Gastroesophageal sphincter (tissue), 4 donors: ENCODE results near the gene RPIA. TPM values are rescaled to one million over a fixed set of nuclear protein-coding genes. Genes with fewer than 3 reads are reported as not detected.

ENCODE experiments used
- ATAC-seq: fragments of 150-250 bp; one replicate; pipeline ENCODE4 v1.9.1; 2016; ENCODE audit warnings: mild to moderate bottlenecking, moderate library complexity
- H3K27ac ChIP-seq, 4 donors: fragments of 200-600 bp; sonication (generic) in 3 of 4; 1 replicate in 3 of 4; 2 replicates in 1 of 4; pipeline ENCODE4 v1.5.1; 2016 to 2019
- H3K27me3 ChIP-seq: fragments of 200-600 bp; sonication (generic); one replicate; pipeline ENCODE4 v1.5.1; 2019
- H3K36me3 ChIP-seq, 2 donors: fragments of 200-600 bp; sonication (generic); one replicate each; pipeline ENCODE4 v1.5.1; 2019; ENCODE audit warnings: control low read depth in 1 of 2
- H3K4me1 ChIP-seq, 3 donors: fragments of 200-600 bp; sonication (generic); 1 replicate in 2 of 3; 2 replicates in 1 of 3; pipeline ENCODE4 v1.5.1; 2016 to 2019; ENCODE audit warnings: control low read depth in 2 of 3
- H3K4me3 ChIP-seq, 2 donors: fragments of 200-600 bp; sonication (generic); one replicate each; pipeline ENCODE4 v1.5.1; 2019; ENCODE audit warnings: mild to moderate bottlenecking in 1 of 2, moderate library complexity in 1 of 2
- H3K9me3 ChIP-seq, 3 donors: fragments of 200-600 bp; sonication (generic); one replicate each; pipeline ENCODE4 v1.5.1; 2017 to 2019; ENCODE audit warnings: control low read depth in 2 of 3
- EP300 ChIP-seq: sonication (generic); formaldehyde crosslinking; IDR thresholded peaks from one replicate; pipeline ENCODE4 v1.6.1; 2017; ENCODE audit warnings: antibody characterized with exemption, mild to moderate bottlenecking
- POLR2A ChIP-seq, 2 donors: fragments of 450-650 bp; IDR thresholded peaks; one replicate each; pipeline ENCODE4 v1.6.1; 2017; ENCODE audit warnings: antibody characterized with exemption in 2 of 2, mild to moderate bottlenecking in 2 of 2, moderate library complexity in 1 of 2
- POLR2AphosphoS5 ChIP-seq: sonication (generic); formaldehyde crosslinking; IDR thresholded peaks from one replicate; pipeline ENCODE4 v1.6.1; 2017; ENCODE audit warnings: antibody characterized with exemption
- WGBS, 2 donors: methylation state at CpG; one replicate each; pipeline ENCODE4 v1.1.5; 2018; ENCODE audit warnings: low coverage in 1 of 2; 5-methylcytosine and 5-hydroxymethylcytosine counted together
- total RNA-seq, 4 donors: library from RNA; depleted of rRNA; stranded (reverse); fragments of >200 nt; gene quantifications; one replicate each; pipeline ENCODE4 v1.1.0, GENCODE V29; 2016
- TF ChIP-seq, protein P1 (sequence below), 4 experiments: fragments of 200-600 bp in 2 of 4; fragments of 450-650 bp in 2 of 4; sonication (generic) in 1 of 4; IDR thresholded peaks; one replicate each; pipeline ENCODE4 v1.5.1; 2017 to 2019; ENCODE audit warnings: antibody characterized with exemption in 4 of 4, mild to moderate bottlenecking in 2 of 4, moderate library complexity in 2 of 4

The RPIA gene
- total RNA-seq, 4 donors from 2014 or later, result 4.4 to 7.7 (median 6.6) TPM

DNA sequence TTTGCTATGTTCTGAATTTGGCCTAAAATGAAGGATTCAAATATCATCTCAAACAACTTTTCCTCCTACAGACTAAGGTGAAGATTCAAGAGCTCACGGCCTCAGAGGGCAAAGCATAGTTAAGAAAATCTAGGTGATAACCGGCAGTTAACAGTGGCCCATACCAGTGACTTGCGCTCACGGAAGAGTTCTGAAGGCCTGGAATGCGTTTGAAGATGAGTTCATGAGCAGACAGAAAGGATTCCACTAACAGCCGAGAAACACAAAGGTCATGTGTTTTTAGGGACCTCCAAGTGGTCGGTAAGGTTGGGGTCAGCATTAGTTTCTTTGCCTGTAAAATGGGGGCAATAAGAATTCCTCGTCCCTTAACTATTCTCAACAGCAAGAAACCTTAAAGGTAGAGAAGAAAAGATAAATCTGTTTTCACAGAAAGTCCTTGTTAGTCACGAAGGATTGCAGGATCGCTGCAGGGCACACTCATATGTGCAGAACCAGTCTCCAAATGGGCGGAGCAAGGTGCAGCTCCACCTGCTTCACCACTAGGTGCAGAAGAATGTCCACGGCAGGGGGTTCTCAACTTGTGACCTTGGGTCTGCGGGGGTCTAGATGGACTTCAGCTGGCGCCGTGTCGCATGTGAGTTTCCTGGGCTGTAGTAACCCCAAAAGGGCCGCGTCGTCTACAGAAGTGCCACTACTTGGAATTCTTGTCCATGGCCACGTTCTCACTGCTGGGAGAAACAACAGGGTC lies 708 bp upstream of the RPIA start:
- ATAC-seq, result no peak
- WGBS, 2 donors, result 45 to 60% methylated on average over 12 to 17 of the region's 20 CpGs
- Histone ChIP-seq H3K4me1 (peaks cover 0 to 33% (median 7%) of the 10 kb centered on the region in 3 donors), H3K4me3 (peak overlapping the region; percentile 63 to 67), H3K36me3 (no peaks in the 10 kb centered on the region), H3K27me3 (no peaks in the 10 kb centered on the region), H3K27ac (peak overlapping the region; percentile 26 to 93 (median 82)), H3K9me3 (no peaks in the 10 kb centered on the region)
- TF ChIP-seq POLR2A (IDR thresholded peaks at IDR 0.05) (no peak), POLR2AphosphoS5 (no peak), EP300 (no peak)
- TF ChIP-seq, protein P1, sequence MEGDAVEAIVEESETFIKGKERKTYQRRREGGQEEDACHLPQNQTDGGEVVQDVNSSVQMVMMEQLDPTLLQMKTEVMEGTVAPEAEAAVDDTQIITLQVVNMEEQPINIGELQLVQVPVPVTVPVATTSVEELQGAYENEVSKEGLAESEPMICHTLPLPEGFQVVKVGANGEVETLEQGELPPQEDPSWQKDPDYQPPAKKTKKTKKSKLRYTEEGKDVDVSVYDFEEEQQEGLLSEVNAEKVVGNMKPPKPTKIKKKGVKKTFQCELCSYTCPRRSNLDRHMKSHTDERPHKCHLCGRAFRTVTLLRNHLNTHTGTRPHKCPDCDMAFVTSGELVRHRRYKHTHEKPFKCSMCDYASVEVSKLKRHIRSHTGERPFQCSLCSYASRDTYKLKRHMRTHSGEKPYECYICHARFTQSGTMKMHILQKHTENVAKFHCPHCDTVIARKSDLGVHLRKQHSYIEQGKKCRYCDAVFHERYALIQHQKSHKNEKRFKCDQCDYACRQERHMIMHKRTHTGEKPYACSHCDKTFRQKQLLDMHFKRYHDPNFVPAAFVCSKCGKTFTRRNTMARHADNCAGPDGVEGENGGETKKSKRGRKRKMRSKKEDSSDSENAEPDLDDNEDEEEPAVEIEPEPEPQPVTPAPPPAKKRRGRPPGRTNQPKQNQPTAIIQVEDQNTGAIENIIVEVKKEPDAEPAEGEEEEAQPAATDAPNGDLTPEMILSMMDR (IDR thresholded peaks at IDR 0.05), result peak in 1 of 4 experiments; percentile 17

DNA sequence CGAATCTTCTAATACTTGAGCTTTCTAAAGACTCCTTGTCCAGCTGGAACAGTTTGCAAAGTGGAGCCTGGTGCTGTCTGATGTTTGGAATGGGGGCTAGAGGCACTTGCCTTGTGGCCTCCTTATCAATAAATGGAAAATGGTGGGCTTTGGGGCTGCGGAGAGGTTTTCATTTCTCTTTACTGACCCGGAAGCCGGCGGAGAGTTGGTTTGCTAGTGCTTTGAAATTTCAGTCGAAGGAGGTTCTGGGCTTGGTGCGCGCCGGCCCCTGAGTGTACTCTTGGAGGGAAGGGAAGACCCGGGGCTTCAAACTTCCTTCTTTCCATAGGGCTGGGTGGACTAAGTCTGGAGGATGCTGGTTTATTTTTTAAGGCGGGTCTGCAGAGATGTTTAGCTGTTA lies 714 bp downstream of the RPIA start:
- H3K9me3 ChIP-seq, result no peaks in the 10 kb centered on the region
- WGBS, 2 donors, result 2 to 3% methylated on average over 4 to 10 of the region's 11 CpGs
- H3K27ac ChIP-seq, result peak overlapping the region; percentile 5 to 93 (median 82)
- TF ChIP-seq POLR2A (IDR thresholded peaks at IDR 0.05) (no peak), POLR2AphosphoS5 (no peak), EP300 (no peak)
- TF ChIP-seq, protein P1 (IDR thresholded peaks at IDR 0.05), result no peak
- H3K4me3 ChIP-seq, result peak overlapping the region; percentile 63 to 67
- peaks cover 0 to 33% (median 7%) of the 10 kb centered on the region in 3 donors for H3K4me1 ChIP-seq
- no peaks in the 10 kb centered on the region for H3K36me3 ChIP-seq
- no peak for ATAC-seq
- no peaks in the 10 kb centered on the region for H3K27me3 ChIP-seq

DNA sequence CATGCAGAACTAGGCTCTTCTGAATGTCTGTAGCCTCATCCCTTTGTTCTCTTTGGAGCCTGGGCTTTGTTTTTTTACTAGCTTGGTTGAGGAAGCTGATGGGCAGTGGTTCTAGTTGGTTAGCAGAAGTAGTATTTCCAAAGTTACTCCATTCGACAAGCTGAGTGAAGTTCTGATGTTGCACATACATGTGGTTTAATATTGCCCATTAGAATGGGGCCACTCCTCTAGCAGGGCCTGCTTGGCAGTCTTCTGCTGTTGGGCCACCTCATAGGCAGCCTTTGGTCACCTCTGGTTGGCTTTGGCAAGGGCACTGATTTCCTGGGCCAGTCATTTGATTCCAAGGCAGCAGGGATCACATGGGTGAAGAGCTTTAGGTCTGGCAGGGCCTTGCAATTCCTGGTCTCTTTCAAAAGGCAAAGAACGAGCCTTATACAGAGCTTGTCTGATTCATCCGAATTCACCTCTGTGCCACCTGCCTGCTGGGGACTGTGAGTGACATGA lies 2.5 kb downstream of the RPIA start:
- H3K36me3 ChIP-seq, result peaks cover 0 to 8% of the 10 kb centered on the region in 2 donors
- no peak overlapping the region for H3K27ac ChIP-seq
- no peak for ATAC-seq
- peaks cover 0 to 39% (median 7%) of the 10 kb centered on the region in 3 donors for H3K4me1 ChIP-seq
- no peaks in the 10 kb centered on the region for H3K9me3 ChIP-seq
- no peak overlapping the region for H3K4me3 ChIP-seq
- 83% methylated on average over 2 of the region's 3 CpGs; no CpG with 5 or more reads in 1 of the 2 donors for WGBS, 2 donors
- H3K27me3 ChIP-seq, result no peaks in the 10 kb centered on the region
- no peak for TF ChIP-seq EP300
- no peak for TF ChIP-seq POLR2A (IDR thresholded peaks at IDR 0.05)
- TF ChIP-seq POLR2AphosphoS5, result no peak
- TF ChIP-seq, protein P1 (IDR thresholded peaks at IDR 0.05), result no peak

DNA sequence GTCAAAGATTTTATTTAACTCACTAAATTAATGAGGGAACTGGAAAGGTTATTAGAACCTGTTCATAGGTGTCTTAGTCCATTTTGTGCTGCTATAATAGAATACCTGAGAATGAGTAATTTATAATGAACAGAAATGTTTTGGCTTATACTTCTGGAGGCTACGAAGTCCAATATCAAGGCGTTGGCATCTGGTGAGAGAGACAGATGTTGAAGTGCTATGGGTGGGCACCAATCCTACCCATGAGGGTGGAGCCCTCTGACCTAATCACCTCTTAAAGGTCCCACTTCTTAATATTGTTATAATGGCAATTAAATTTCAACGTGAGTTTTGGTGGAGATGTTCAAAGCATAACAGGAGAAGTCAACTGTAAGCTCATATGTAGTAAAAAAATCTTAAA lies 5.1 kb downstream of the RPIA start:
- no peaks in the 10 kb centered on the region for H3K27me3 ChIP-seq
- H3K9me3 ChIP-seq, result no peaks in the 10 kb centered on the region
- no peak for ATAC-seq
- H3K27ac ChIP-seq, result no peak overlapping the region
- H3K36me3 ChIP-seq, result peaks cover 0 to 28% of the 10 kb centered on the region in 2 donors
- 81 to 94% methylated on average over 3 of the region's 3 CpGs for WGBS, 2 donors
- no peak overlapping the region for H3K4me3 ChIP-seq
- TF ChIP-seq EP300 (no peak), POLR2A (IDR thresholded peaks at IDR 0.05) (no peak), POLR2AphosphoS5 (no peak)
- TF ChIP-seq, protein P1 (IDR thresholded peaks at IDR 0.05), result no peak
- peaks cover 0 to 27% (median 3%) of the 10 kb centered on the region in 3 donors for H3K4me1 ChIP-seq
